Central memory CD4-positive, alpha-beta T cell (primary cell): ENCODE data around the gene DAB2.

Experiments used
- DNase-seq: peaks from one replicate; pipeline ENCODE4 v3.0.0; 2022

DAB2 gene

DNA sequence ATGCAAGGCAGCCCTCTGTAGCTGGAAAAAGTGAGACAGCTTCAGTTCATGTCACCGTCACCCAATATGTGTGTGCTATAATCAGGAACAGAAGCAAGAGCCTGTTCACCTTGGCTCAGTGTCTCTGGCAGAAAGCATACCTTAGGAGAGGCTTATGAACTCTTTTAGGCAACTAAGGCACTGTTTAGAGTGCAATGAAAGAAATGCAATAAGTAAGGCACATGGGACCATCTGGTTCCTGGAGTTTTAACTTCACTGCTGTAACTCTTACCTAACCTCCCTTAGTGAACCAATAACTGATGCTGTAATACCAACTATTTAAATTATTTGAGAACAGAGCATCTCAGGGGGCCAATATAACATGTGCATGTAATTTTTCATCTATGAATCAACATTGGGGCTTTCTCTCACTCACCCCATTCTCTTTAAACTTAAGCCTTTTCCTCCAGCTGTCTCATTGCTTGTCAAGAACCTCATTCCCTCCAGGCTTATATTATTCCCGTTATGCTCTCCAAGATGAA is 92.9 kb downstream of the DAB2 start:
- DNase-seq, result no peak

DNA sequence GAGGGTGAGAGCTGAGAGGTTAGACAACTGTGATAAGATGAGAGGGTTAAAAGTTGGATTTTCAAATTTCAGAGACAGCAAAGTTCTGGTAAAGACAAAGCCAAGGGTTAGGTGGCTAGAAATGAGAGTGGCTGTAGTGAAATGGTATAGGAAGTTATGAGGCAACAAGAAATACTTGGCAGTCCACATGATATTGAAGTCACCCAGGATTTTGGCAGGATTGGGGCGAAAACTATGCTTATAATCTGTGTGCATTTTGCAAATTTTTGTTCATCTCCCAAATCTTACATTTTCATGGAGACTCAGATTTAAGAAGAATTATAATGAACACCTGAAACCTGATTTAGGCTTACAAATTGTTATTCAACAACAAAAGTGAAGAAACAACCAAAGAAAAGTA is 96.0 kb downstream of the DAB2 start:
- no peak for DNase-seq

DNA sequence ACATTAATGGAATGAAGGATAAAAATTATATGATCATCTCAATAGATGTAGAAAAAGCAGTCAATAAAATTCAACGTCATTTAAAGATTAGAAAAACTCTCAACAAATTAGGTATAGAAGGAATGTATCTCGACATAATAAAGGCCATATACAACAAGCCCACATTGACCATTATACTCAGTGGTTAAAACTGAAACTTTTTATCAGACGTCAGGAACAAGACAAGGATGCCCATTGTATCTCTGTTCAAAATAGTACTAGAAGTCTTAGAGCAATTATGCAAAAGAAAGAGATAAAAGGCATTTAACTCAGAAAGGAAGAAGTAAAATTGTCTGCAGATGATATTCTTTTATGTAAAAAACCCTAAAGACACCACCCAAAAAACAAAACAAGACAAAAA is 101.2 kb downstream of the DAB2 start:
- DNase-seq, result no peak
